GM21576 (cell line): ENCODE results near the gene MMAA.
"Not testable (repeated sequence)": the region's sequence is repeated elsewhere in the genome, so short reads cannot be mapped to it uniquely, and the experiment has no call there.

Experiments
- ATAC-seq: cut with Tn5 transposase; IDR thresholded peaks from one replicate; pipeline ENCODE4 v1.9.1; 2021; ENCODE audit warnings: mild to moderate bottlenecking, moderate library complexity; ENCODE audit not compliant: unreplicated experiment

The MMAA gene

GRCh38 chr4:145618932-145619638 lies at the start of gene MMAA:
TSS of gene MMAA (plus strand) at chr4:145619385. CDS start at chr4:145639140, 19,755 bp downstream.
- peak; percentile 89 for ATAC-seq

GRCh38 chr4:145574546-145574945 lies 44.6 kb upstream of the MMAA start:
- not testable (repeated sequence) for ATAC-seq

- ATAC-seq: no peak
These were observed 38.3 kb upstream of the MMAA start for GRCh38 chr4:145580906-145581305.

GRCh38 chr4:145583191-145584055 lies 35.8 kb upstream of the MMAA start:
- no peak for ATAC-seq

- ATAC-seq: no peak
These were observed 32.0 kb upstream of the MMAA start for GRCh38 chr4:145587088-145587754.

GRCh38 chr4:145589381-145589780 lies 29.8 kb upstream of the MMAA start:
- not testable (repeated sequence) for ATAC-seq

- no peak for ATAC-seq
These were observed 29.1 kb upstream of the MMAA start for GRCh38 chr4:145589916-145590702.

GRCh38 chr4:145602129-145602760 lies 16.9 kb upstream of the MMAA start:
- ATAC-seq: no peak

GRCh38 chr4:145605941-145606340 lies 13.2 kb upstream of the MMAA start:
- ATAC-seq: no peak

- ATAC-seq: peak; percentile 79
These were observed 9.4 kb upstream of the MMAA start for GRCh38 chr4:145609481-145610427.

GRCh38 chr4:145613566-145614232 lies 5.5 kb upstream of the MMAA start:
- no peak for ATAC-seq

GRCh38 chr4:145614233-145614610 lies 5.0 kb upstream of the MMAA start:
- ATAC-seq: no peak

GRCh38 chr4:145618210-145618931 lies 814 bp upstream of the MMAA start:
- ATAC-seq: no peak

- ATAC-seq: peak; percentile 41
These were observed 433 bp downstream of the MMAA start for GRCh38 chr4:145619639-145619996.

GRCh38 chr4:145622067-145622466 lies 2.9 kb downstream of the MMAA start:
- ATAC-seq: not testable (repeated sequence)

GRCh38 chr4:145623831-145624230 lies 4.6 kb downstream of the MMAA start:
- ATAC-seq: no peak

- ATAC-seq: no peak
These were observed 6.8 kb downstream of the MMAA start for GRCh38 chr4:145625677-145626622.
